Caco-2 (cell line): ENCODE measurements around the gene GPR142. TPM values are rescaled to one million over a fixed set of nuclear protein-coding genes. Genes with fewer than 3 reads are reported as not detected.

Experiments
- BruUV-seq: library from RNA; stranded (reverse); fragments of 400-500 nt; replicated peaks from 2 replicates; lab custom pipeline; 2021; lab: Mats Ljungman, UMichigan
- CTCF ChIA-PET: fragments of 300-600 bp; sonication (Branson Sonifier 250); formaldehyde crosslinking; loops from one replicate; lab custom pipeline; 2022; ENCODE audit warnings: antibody characterized with exemption; lab: Charles Lee
- POLR2A ChIA-PET: fragments of 300-600 bp; sonication (Branson Sonifier 250); formaldehyde crosslinking; loops from one replicate; lab custom pipeline; 2022; ENCODE audit warnings: antibody characterized with exemption; lab: Charles Lee
- DNase-seq, 2 experiments: peaks; one replicate each; pipeline versions ENCODE4 v3.0.0 to v3.0.0-alpha.2; 2020 to 2022
- H3K27me3 ChIP-seq: replicated peaks from 2 replicates; pipeline ENCODE4 v1.6.0; 2011; ENCODE audit warnings: low read length; ENCODE audit not compliant: control insufficient read depth, insufficient read depth
- H3K36me3 ChIP-seq: 2 replicates; pipeline ENCODE4 v1.5.1; 2011; ENCODE audit warnings: low read length; ENCODE audit not compliant: control insufficient read depth, insufficient read depth
- H3K4me1 ChIP-seq: fragments of 250-450 bp; sonication (Bioruptor Pico); 2 replicates; pipeline ENCODE4 v1.5.1; 2020; ENCODE audit warnings: mild to moderate bottlenecking
- H3K4me3 ChIP-seq: 2 replicates; pipeline ENCODE4 v1.5.1; 2011; ENCODE audit warnings: low read depth, mild to moderate bottlenecking, control low read depth, low read length
- H3K9me3 ChIP-seq: fragments of 250-450 bp; sonication (Bioruptor Pico); 2 replicates; pipeline ENCODE4 v1.5.1; 2020; ENCODE audit warnings: mild to moderate bottlenecking, moderate library complexity
- H3K27ac Mint-ChIP-seq: one replicate; pipeline ENCODE4 v1.8.0; 2022; ENCODE audit warnings: mixed read lengths; ENCODE audit not compliant: unreplicated experiment
- H3K27me3 Mint-ChIP-seq: one replicate; pipeline ENCODE4 v1.8.0; 2022; ENCODE audit warnings: mixed read lengths; ENCODE audit not compliant: insufficient read depth, unreplicated experiment
- H3K36me3 Mint-ChIP-seq: one replicate; pipeline ENCODE4 v1.8.0; 2022; ENCODE audit warnings: mild to moderate bottlenecking, mixed read lengths; ENCODE audit not compliant: insufficient read depth, unreplicated experiment
- H3K4me1 Mint-ChIP-seq: one replicate; pipeline ENCODE4 v1.8.0; 2022; ENCODE audit warnings: low read depth, mixed read lengths; ENCODE audit not compliant: unreplicated experiment
- H3K4me3 Mint-ChIP-seq: one replicate; pipeline ENCODE4 v1.8.0; 2022; ENCODE audit warnings: mild to moderate bottlenecking, moderate library complexity, mixed read lengths; ENCODE audit not compliant: unreplicated experiment
- H3K9me3 Mint-ChIP-seq: one replicate; pipeline ENCODE4 v1.8.0; 2022; ENCODE audit warnings: mixed read lengths; ENCODE audit not compliant: unreplicated experiment
- CTCF ChIP-seq, 2 experiments: fragments of 200-600 bp in 1 of 2; IDR thresholded peaks; 1 replicate in 1 of 2; 2 replicates in 1 of 2; pipeline versions ENCODE4 v1.5.1 to v1.8.0; 2011 to 2022; ENCODE audit warnings: antibody characterized with exemption in 1 of 2, control low read depth in 1 of 2, inconsistent platforms in 1 of 2, low read depth in 1 of 2, low read length in 1 of 2, mild to moderate bottlenecking in 1 of 2, moderate library complexity in 1 of 2; ENCODE audit not compliant: insufficient read depth in 1 of 2, severe bottlenecking in 1 of 2, unreplicated experiment in 1 of 2
- intact Hi-C: fragments of 100-400 bp; cut with micrococcal nuclease; formaldehyde crosslinking; loops from one replicate; pipeline ENCODE4 v1.10.0; 2022; ENCODE audit not compliant: unreplicated experiment
- total RNA-seq: library from RNA; stranded (reverse); gene quantifications from 2 replicates; pipeline ENCODE4 v1.2.3, GENCODE V29; 2022

The GPR142 gene
- total RNA-seq, 1 experiment from 2014 or later: not detected

- Mint-ChIP-seq H3K4me1 (no peaks in the 10 kb centered on the region), H3K4me3 (no peak overlapping the region), H3K27ac (peak overlapping the region; percentile 26), H3K27me3 (peaks cover 11% of the 10 kb centered on the region), H3K9me3 (no peaks in the 10 kb centered on the region), H3K36me3 (no peaks in the 10 kb centered on the region)
- no TSS peak for BruUV-seq
- intact Hi-C loops: no loop called here
- TF ChIP-seq CTCF (IDR thresholded peaks at IDR 0.05; ENCODE audit: insufficient read depth in 1 of 2, low read depth in 1 of 2, low read length in 1 of 2, severe bottlenecking in 1 of 2, unreplicated experiment in 1 of 2): no peak
- ChIA-PET POLR2A (no interaction called here), CTCF (no interaction called here)
- no peaks in the 10 kb centered on the region for H3K36me3 ChIP-seq
- H3K27me3 ChIP-seq: no peaks in the 10 kb centered on the region
- H3K9me3 ChIP-seq: no peaks in the 10 kb centered on the region
- no peaks in the 10 kb centered on the region for H3K4me1 ChIP-seq
- no peak for DNase-seq
- H3K4me3 ChIP-seq: no peak overlapping the region
Observed at GRCh38 chr17:74339537-74340195, 27.6 kb upstream of the GPR142 start.

GRCh38 chr17:74340470-74341023 is 26.8 kb upstream of the GPR142 start:
- ChIA-PET POLR2A (no interaction called here), CTCF (no interaction called here)
- no peaks in the 10 kb centered on the region for H3K27me3 ChIP-seq
- H3K9me3 ChIP-seq: no peaks in the 10 kb centered on the region
- no peak overlapping the region for H3K4me3 Mint-ChIP-seq
- no peak for DNase-seq
- no peaks in the 10 kb centered on the region for H3K36me3 Mint-ChIP-seq
- intact Hi-C loops: no loop called here
- peaks cover 11% of the 10 kb centered on the region for H3K27me3 Mint-ChIP-seq
- no peaks in the 10 kb centered on the region for H3K4me1 ChIP-seq
- no peaks in the 10 kb centered on the region for H3K9me3 Mint-ChIP-seq
- no peaks in the 10 kb centered on the region for H3K4me1 Mint-ChIP-seq
- peak overlapping the region; percentile 26 for H3K27ac Mint-ChIP-seq
- no peaks in the 10 kb centered on the region for H3K36me3 ChIP-seq
- H3K4me3 ChIP-seq: no peak overlapping the region
- BruUV-seq: no TSS peak
- TF ChIP-seq CTCF (IDR thresholded peaks at IDR 0.05; ENCODE audit: insufficient read depth in 1 of 2, low read depth in 1 of 2, low read length in 1 of 2, severe bottlenecking in 1 of 2, unreplicated experiment in 1 of 2): no peak

GRCh38 chr17:74342224-74342623 is 25.1 kb upstream of the GPR142 start:
- H3K27ac Mint-ChIP-seq: no peak overlapping the region
- no peaks in the 10 kb centered on the region for H3K4me1 Mint-ChIP-seq
- no peak for DNase-seq
- peaks cover 11% of the 10 kb centered on the region for H3K27me3 Mint-ChIP-seq
- no peak overlapping the region for H3K4me3 ChIP-seq
- no TSS peak for BruUV-seq
- H3K27me3 ChIP-seq: no peaks in the 10 kb centered on the region
- no peaks in the 10 kb centered on the region for H3K36me3 Mint-ChIP-seq
- intact Hi-C loops: no loop called here
- H3K9me3 Mint-ChIP-seq: no peaks in the 10 kb centered on the region
- no peak for TF ChIP-seq CTCF (IDR thresholded peaks at IDR 0.05; ENCODE audit: insufficient read depth in 1 of 2, low read depth in 1 of 2, low read length in 1 of 2, severe bottlenecking in 1 of 2, unreplicated experiment in 1 of 2)
- ChIA-PET POLR2A (no interaction called here), CTCF (no interaction called here)
- H3K9me3 ChIP-seq: no peaks in the 10 kb centered on the region
- no peak overlapping the region for H3K4me3 Mint-ChIP-seq
- H3K36me3 ChIP-seq: no peaks in the 10 kb centered on the region
- no peaks in the 10 kb centered on the region for H3K4me1 ChIP-seq
